Activated CD4-positive, alpha-beta T cell treated with anti-CD3 and anti-CD28 coated beads, Interleukin-2, amount 50 U/mL, for 4 hours (primary cell): ENCODE results near the gene MICAL2.

Experiments
- DNase-seq, 2 experiments: peaks; one replicate each; pipeline ENCODE4 v3.0.0-alpha.2; 2020

Gene MICAL2

GRCh38 chr11:12117611-12118010 is 7.2 kb downstream of the MICAL2 start:
- DNase-seq = no peak

DNA sequence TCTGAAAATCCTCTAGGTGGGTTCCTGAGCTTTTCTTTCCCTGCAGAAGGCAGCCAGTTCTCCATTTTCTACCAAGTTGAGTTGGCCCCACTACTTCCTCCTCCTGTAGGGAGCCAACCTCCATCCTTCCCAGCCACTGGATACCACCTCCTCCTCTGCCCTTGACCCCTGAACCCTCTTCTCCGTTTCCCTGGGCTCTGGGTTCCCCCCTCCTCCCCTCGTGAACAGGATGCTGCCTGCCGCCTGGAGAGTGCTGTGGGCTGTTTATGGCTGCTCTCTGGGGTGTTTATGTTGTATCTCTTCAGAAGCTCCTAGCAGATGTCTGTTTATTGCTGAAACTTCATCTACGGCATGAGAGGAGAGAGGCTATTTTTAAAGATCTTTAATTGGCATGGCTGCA is 8.6 kb downstream of the MICAL2 start:
- DNase-seq = no peak

- DNase-seq = no peak
These were observed 9.1 kb downstream of the MICAL2 start for GRCh38 chr11:12119502-12119901.

DNA sequence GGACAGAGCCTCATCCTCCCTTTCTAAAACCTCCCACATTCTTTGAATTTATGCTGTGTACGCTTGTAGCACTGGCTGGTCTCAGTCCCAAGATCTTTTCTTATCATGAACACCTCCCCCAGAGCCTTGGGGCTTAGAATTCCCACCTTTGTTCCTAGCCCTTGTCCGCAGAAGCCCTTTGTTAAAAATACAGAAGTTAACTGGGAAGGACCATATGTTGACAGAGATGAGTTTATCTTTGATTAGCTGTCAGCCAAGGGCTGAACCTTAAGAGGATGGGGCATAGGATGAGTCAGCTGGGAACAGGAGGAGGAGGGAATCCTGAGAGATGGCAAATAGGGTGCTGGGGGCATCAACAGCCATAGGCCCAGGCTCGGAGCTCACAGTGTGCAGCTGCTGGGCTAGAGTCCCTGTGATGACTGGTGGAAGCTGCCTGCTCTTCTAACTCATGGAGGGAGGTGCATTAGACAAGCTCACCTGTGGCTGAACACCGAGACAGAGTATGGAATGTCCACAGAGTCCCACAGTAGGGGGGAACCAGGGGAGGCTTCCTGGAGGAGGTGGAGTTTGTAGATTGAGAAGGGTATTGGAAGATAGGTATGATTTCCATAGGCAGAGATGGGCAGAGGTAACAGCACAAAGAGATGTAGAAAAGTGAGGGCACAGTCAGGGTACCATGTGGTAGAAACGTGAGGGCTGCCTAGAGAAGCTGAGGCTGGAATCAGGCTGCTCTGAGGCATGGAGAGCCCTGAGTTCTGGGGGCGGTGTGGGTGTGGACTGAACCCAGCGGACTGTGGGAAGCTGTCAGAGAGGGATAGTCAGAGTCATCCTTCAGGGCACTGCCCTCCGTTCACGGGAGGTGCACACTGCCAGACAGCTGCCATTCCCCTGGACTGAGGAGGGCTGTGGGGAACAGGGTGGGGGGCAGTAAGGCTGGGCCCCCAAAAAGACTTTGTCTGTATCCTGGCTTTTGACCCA is 9.9 kb downstream of the MICAL2 start:
- DNase-seq = no peak

GRCh38 chr11:12121011-12121410 is 10.6 kb downstream of the MICAL2 start:
- DNase-seq = no peak

DNA sequence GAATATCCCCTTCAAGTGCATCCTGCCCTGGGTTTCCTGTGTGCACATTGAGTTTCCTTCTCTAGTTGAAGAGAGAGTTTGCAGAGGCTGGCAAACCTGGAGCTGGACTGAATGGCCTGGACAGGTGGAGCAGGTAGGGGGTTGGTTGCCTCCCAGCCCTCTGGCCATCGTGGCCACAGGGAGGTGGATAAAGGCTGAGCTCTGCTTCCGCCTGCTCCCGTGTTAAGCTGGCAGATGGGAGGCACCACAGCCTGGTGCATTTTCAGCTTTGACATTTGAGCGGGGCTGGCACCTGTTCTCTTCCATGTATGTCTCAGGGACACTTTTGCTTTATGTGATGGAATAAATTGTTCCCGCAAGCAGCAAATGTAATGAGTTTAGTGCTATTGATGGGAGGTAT is 11.1 kb downstream of the MICAL2 start:
- no peak for DNase-seq

DNA sequence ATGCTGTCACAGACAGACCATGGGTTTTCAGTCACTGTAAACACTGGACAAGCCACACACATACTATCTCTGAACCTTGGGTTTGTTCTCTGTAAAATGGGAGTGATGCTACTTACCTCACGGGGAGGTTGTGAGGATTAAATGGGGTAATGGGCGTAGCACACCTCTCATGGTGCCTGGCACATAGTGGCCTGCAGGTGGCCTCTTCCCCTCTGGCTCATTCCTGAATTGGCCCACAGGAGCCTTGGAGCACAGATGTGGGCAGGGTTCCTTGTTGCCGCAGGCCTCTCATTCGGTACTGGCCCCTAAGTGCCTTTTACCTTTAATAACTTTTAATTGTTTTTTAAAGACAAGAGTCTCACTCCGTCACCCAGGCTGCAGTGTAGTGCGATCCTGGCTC is 11.7 kb downstream of the MICAL2 start:
- no peak for DNase-seq

- DNase-seq = no peak
These were observed 12.9 kb downstream of the MICAL2 start for GRCh38 chr11:12123273-12123672.

GRCh38 chr11:12123799-12124198 is 13.4 kb downstream of the MICAL2 start:
- no peak for DNase-seq

GRCh38 chr11:12124306-12124705 is 13.9 kb downstream of the MICAL2 start:
- no peak for DNase-seq

- no peak for DNase-seq
These were observed 15.3 kb downstream of the MICAL2 start for GRCh38 chr11:12125609-12126149.

GRCh38 chr11:12126344-12127019 is 16.1 kb downstream of the MICAL2 start:
- no peak for DNase-seq

DNA sequence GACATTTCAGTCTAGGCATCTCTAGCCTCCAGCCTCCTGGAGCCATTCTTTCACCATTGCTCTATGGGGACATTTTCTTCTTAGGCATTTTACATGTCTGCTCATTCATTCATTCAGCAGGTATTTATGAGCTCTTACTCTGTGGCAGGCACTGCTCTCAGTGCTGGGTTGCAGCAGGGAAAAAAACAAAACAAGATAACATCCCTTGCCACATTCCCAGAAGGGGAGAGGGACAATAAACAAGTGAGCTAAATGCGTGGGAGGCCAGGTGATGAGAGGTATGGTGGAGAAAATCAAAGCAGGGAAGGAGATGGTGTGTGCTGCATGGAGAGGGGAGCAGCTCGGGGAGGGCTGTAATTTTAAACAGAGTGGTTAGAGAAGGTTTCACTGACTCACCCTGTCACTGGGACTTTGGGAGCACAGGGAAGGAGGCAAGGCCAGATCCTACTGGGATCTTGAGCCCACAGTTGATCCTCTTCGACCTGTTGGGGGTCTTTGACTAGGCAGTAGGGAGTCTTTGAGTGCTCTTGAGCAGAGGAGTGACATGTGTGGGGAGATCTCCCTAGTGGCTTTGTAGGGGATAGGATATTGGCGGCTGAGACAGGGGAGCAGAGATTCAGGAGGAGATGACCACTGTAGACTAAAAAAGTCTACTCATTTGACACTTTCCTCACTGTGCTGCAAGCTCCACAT is 17.0 kb downstream of the MICAL2 start:
- DNase-seq = no peak

GRCh38 chr11:12128301-12128751 is 17.9 kb downstream of the MICAL2 start:
- no peak for DNase-seq

- DNase-seq = no peak
These were observed 18.8 kb downstream of the MICAL2 start for GRCh38 chr11:12129227-12129626.

- DNase-seq = no peak
These were observed 20.0 kb downstream of the MICAL2 start for GRCh38 chr11:12130180-12130980.

GRCh38 chr11:12131943-12132789 is 21.8 kb downstream of the MICAL2 start:
- no peak for DNase-seq

DNA sequence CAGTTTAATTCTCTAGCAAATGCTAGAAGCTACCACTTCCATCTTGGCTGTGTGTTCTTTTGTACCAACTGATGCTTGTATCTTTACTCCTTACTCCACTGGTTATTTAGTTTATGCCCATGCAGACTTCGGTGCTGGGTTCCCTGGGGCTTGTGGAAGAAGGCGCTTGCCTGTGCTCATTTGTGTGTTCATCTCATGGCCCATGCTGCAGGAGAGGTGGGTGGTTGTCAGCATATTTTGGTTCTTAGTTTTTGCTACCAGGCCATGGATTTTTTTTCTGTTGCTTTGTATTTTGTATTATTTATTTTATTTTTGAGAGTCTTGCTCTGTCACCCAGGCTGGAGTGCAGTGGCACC is 22.4 kb downstream of the MICAL2 start:
- no peak for DNase-seq

- DNase-seq = no peak
These were observed 23.3 kb downstream of the MICAL2 start for GRCh38 chr11:12133547-12134235.

- no peak for DNase-seq
These were observed 23.8 kb downstream of the MICAL2 start for GRCh38 chr11:12134236-12134585.

DNA sequence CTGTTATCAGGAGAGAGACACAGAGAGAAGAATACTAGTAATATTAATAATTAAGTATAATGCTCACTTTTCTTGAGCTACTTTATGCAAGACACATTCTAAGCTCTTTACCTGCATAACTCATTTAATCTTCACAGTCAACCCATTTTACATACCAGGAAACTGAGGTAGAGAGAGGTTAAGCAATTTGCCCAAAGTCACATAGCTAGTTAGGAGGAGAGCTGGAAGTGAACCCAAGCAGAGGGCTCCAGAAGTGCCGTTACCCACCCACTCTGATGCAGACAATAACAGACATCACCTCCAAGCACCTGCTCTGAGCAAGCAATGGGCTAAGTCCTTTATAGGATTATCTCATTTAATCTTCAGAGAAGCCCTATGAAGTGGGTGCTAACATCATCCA is 24.8 kb downstream of the MICAL2 start:
- DNase-seq = no peak
